Measurements from ENCODE around the gene ACTL6B. TPM values are rescaled to one million over a fixed set of nuclear protein-coding genes. Genes with fewer than 3 reads are reported as not detected.

ACTL6B gene
- total RNA-seq, 1 donor from 2014 or later = not detected

DNA sequence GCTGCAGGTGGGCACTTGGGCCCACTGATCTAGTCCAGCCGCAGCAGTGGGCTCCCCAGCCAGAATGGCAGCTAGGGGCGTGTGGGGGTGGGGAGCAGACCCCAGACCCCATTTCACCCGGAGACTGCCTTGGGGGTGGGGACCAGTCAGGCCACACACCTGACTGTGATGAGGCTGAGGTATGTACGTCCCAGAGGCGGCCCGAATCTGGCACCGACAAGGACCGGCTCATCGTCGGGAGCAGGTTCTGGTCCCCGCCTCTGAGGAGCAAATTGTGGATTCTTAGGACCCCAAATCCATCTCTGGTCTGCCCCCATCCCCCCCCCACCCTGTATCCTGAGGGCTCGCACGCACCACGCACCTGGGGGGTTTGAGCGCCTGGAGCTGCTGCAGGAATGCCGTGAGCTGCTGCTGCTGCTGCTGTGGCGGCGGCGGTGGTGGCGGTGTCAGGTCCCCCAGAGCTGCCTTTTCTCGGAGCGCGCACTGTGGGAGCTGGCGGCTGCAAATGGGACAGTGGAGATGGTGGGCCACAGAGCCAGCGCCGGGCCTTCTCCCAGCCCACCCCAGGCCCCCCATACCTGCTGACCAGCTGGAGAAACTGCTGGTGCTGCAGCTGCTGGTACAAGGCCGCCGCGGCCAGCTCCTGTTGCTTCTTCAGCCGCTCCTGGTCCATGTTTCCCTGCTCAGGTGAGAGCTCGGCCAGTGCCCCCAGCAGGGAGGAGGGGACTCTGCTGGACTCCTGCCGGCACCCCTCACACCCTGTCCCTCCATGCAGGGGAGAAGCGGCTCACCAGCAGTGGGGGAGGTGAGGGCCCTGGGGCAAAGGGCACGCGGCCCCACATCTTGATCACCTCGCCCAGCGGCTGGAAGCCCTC is 27.6 kb upstream of the ACTL6B start:
- DNase-seq (ENCODE audit: low read depth in 2 of 2) = no peak

DNA sequence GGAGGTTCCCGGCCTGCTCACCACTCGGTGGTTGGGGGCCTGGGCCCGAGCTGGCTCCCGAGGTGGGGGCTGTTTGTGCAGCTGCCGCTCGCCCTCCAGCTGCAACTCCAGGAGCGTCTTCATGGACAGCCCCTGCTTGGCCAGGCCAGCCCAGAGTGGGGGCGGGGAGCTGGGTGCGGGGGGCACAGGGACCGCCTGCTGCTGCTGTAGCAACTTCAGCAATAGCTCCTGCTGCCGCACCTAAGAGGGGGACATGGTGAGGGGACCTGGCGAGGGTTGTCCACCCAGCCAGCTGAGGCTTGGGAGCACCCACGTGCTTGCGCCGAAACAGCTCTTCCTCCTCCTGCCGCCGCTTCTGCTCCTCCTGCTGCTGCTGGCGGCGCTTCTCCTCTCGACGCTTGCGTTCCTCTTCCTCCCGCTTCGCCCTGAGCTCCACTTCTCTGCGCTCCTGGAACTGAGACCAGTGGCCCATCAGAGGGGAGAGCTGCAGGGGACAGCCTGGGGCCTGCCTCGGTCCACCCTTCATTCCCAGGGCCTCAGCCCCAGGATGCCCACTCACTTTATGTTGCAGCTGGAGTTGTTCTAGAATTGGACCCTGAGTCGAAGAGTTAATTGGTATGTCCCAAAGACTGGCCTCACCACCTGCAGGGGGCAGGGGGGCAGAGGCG is 26.9 kb upstream of the ACTL6B start:
- no peak for DNase-seq (ENCODE audit: low read depth in 2 of 2)

DNA sequence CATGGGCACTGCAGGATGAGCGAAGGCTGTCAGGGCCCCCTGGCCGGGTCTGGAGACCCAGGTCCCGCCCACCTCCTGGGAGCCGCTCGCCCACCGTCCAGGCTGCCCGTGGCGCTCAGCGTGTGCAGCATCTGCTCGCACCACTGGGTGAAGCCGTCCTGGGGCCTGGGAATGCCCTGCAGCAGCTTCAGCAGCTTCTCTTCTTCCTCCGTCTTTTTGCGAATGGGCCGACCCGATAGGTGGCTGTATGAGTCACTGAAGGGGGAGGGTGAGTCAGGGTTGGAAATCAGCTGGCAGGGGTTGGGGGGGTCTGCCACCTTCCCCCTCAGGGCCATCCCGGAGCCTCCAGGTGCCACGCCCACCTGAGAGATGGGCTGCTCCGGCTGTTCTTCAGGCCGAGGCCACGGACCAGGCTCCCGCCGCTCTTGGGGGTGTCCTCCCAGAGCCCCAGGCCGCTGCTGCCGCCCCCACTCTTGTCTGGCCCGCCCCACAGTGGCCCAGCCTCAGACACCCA is 26.0 kb upstream of the ACTL6B start:
- DNase-seq (ENCODE audit: low read depth in 2 of 2) = no peak

DNA sequence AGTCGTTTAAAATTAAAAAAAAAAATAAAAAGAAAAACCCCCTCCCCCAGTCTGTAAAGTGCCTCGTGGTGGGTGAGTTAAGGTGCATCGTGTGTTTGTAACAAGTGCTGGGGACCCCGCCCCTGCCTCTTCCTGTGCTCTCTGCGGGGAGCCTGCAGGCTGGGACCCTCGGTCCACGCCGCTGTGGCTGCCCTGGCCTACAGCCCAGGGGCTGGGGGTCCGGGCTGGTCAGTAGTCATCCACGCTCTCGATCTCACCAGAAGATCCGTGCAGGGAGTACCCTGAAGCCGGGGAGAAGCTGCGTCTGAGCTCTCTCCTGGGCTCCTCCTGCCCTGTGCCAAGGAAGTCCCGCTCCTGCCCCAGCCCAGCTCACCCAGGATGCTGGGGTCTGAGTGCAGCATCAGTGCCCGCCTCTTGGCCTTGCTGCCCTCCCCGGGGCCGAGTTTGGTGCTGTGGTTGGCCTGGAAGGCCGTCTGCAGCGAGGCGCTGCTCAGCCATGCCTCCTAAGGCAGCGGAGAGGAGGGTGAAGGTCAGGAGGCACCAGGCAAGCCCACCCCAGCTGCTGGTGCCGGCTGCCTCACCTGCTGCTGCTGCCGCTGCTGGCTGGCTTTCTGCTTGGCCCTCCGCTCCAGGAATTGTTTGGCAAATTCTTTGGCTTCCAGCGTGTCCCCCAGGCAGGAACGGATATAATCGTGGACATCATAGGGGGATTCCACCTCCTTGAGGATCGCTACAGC is 25.4 kb upstream of the ACTL6B start:
- DNase-seq (ENCODE audit: low read depth in 2 of 2) = no peak

DNA sequence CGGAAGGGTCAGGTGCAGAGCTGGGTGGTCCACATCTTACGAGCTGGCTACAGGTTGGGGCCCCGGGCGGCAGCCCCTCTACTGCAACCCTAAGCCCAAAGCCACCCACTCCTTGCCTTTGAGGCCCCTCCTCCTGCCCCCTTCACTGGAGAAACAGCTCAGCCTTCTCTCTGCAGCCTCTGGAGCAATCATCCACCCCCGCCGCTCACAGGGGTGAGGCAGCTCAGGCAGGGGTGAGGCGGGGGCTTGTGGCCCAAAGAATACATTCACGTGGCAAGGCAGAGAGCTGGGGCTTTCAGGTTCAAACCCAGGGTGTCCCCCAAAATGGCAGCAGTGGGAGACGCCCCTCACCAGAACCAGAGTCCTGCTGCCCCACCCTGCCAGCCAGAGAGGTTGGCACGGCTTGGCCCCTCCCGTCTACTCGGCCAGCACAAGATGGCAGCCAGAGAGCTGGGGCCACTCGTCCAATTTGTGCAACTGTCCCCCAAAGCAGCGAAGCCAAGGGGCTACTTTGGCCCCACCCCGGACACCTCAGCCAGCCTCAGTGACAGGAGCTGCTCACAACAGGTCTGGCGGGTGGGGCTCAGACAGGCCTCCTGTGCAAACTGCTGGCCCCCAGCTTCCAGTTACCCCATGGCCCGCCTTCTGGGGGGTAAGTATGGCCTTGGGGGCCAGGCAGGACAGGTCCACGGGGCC is 24.5 kb upstream of the ACTL6B start:
- no peak for DNase-seq (ENCODE audit: low read depth in 2 of 2)

- DNase-seq (ENCODE audit: low read depth in 2 of 2) = no peak
Measured at GRCh38 chr7:100679927-100680575, 23.8 kb upstream of the ACTL6B start.

GRCh38 chr7:100679129-100679926 is 23.1 kb upstream of the ACTL6B start:
- DNase-seq (ENCODE audit: low read depth in 2 of 2) = no peak

DNA sequence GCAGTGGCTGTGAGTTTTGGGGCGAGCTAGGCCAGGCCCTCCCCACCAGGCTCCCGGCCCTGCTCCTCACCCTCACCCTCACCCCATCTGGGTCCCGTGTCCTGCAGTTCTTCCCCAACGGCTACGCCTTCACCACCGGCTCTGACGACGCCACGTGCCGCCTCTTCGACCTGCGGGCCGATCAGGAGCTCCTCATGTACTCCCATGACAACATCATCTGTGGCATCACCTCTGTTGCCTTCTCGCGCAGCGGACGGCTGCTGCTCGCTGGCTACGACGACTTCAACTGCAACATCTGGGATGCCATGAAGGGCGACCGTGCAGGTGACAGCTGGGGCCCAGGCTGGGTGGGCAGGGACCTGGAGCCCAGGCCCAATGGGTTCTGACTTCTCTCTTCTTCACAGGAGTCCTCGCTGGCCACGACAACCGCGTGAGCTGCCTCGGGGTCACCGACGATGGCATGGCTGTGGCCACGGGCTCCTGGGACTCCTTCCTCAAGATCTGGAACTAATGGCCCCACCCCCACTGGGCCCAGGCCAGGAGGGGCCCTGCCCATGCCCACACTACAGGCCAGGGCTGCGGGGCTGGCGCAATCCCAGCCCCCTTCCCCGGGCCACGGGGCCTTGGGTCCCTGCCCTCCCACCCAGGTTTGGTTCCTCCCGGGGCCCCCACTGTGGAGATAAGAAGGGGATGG is 22.2 kb upstream of the ACTL6B start:
- no peak for DNase-seq (ENCODE audit: low read depth in 2 of 2)

GRCh38 chr7:100677308-100678267 is 21.3 kb upstream of the ACTL6B start:
- DNase-seq (ENCODE audit: low read depth in 2 of 2) = no peak

GRCh38 chr7:100676501-100677306 is 20.5 kb upstream of the ACTL6B start:
- no peak for DNase-seq (ENCODE audit: low read depth in 2 of 2)

- peak in 1 of 2 donors; percentile 62 for DNase-seq (ENCODE audit: low read depth in 2 of 2)
Measured at GRCh38 chr7:100675581-100676350, 19.5 kb upstream of the ACTL6B start.

DNA sequence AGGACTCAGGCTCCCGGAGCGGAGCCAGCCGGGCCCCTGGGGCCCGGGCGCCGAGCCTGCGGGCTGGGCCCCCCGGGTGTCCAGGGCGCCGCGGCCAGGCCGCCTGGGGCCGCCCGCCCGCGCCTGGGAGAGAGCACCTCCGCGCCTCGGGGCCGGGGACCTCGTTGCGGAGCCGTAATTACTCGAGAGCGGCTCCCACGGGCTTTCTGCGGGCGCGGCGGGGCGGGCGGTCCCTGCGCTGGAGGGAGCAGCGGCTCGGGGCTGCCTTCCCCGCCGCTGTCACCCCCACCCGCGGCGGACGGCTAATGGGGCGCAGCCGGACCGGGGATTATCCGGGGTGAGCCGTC is 18.8 kb upstream of the ACTL6B start:
- no peak for DNase-seq (ENCODE audit: low read depth in 2 of 2)

DNA sequence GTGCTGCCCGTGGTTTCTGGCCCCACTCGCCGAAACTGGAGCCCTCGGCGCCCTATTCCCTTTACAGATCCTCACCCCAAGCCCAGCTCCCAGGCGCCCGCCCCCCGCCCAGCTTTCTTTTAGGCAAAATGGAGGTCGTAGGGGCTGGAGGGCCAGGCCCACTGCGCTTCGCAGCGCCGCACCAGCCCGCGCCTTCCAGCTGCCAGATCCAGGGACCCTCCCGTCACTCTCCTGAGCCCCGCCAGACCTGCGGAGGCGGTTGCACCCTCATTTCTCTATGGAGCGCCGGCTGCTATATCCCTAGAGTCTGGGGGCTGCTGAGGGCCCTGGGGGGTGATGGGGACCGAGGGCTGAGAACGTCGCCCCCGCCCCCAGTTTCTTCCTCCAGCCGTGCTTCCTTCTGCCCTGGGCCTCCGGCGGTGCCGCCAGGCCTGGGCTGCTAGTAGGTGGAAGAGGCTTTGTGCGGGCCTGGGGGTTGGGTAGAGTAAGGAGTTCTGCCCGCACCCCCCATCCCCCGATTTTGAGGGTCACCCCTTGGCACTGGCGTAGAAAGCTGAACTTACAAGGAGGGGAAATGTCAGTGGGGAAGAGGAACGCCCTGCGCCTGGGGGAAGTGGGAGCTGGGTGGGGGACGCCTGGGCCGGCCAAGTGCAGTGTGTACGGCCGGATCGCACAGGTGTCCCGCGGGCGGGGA is 18.3 kb upstream of the ACTL6B start:
- peak in 1 of 2 donors; percentile 32 for DNase-seq (ENCODE audit: low read depth in 2 of 2)

DNA sequence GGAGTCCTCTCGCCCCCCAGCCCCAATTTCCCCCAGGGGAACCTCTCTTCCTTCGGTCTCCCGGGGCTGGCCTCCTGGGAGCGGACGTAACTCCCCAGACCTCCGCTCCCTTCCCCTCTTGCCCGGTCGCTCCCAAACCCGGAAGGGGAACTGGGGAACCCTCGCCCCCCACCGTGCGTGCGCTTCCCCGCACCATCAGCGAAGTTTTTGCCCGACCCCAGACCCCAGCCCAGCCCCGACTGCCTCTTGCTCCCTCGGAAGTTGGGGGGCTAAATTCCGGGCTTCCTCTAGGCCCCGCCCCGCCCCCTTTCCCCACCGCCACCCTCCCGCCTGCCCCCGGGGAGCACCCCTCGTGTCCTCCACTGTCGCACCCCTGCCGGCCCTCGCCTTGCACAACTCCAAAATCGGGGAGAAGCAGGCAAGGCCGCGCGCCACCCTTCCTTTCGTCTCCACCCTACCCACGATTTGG is 17.7 kb upstream of the ACTL6B start:
- no peak for DNase-seq (ENCODE audit: low read depth in 2 of 2)

- DNase-seq (ENCODE audit: low read depth in 2 of 2) = peak; percentile 97 to 99
Measured at GRCh38 chr7:100673302-100673941, 17.2 kb upstream of the ACTL6B start, which contains the start of gene GNB2. TSS of gene GNB2 (plus strand) at chr7:100673740. CDS start at chr7:100676266, 2,526 bp downstream.
